Brain microvascular endothelial cell (primary cell): ENCODE results near the gene PIK3R2.

ENCODE experiments used
- DNase-seq: peaks from one replicate; pipeline ENCODE4 v3.0.0-alpha.2; 2020
- H3K27ac ChIP-seq: fragments of 250-450 bp; sonication (Bioruptor Pico); 2 replicates; pipeline ENCODE4 v1.5.1; 2020; ENCODE audit warnings: mild to moderate bottlenecking, moderate library complexity
- H3K27me3 ChIP-seq: fragments of 250-450 bp; sonication (Bioruptor Pico); replicated peaks from 2 replicates; pipeline ENCODE4 v1.5.1; 2020; ENCODE audit warnings: mild to moderate bottlenecking
- H3K36me3 ChIP-seq: fragments of 250-450 bp; sonication (Bioruptor Pico); replicated peaks from 2 replicates; pipeline ENCODE4 v1.5.1; 2020; ENCODE audit warnings: mild to moderate bottlenecking
- H3K4me3 ChIP-seq: 2 replicates; pipeline ENCODE4 v1.5.1; 2011; ENCODE audit warnings: low read depth, mild to moderate bottlenecking, control low read depth, low read length, moderate library complexity
- CTCF ChIP-seq: IDR thresholded peaks from 2 replicates; pipeline ENCODE4 v1.5.1; 2011; ENCODE audit warnings: low read depth, mild to moderate bottlenecking, moderate library complexity, low read length, control low read depth, inconsistent platforms; ENCODE audit errors: missing control alignments
- in situ Hi-C: cut with HindIII; loops from 2 replicates; pipeline ENCODE4 v1.10.0; 2017; ENCODE audit warnings: low sequenced_read_pairs, low pct_ligation_motif_present

PIK3R2 gene

GRCh38 chr19:18143902-18144301 lies 9.1 kb upstream of the PIK3R2 start:
- peaks cover 24% of the 10 kb centered on the region for H3K36me3 ChIP-seq
- no peaks in the 10 kb centered on the region for H3K27me3 ChIP-seq
- DNase-seq, result no peak
- no peak overlapping the region for H3K27ac ChIP-seq
- no peak overlapping the region for H3K4me3 ChIP-seq
- no peak for TF ChIP-seq CTCF
- in situ Hi-C loops, result no loop called here

GRCh38 chr19:18144361-18144760 lies 8.6 kb upstream of the PIK3R2 start:
- Histone ChIP-seq H3K36me3 (peaks cover 24% of the 10 kb centered on the region), H3K27ac (no peak overlapping the region), H3K4me3 (no peak overlapping the region), H3K27me3 (no peaks in the 10 kb centered on the region)
- in situ Hi-C loops, result no loop called here
- DNase-seq, result no peak
- no peak for TF ChIP-seq CTCF

GRCh38 chr19:18144906-18145305 lies 8.1 kb upstream of the PIK3R2 start:
- peaks cover 24% of the 10 kb centered on the region for H3K36me3 ChIP-seq
- no peak for DNase-seq
- in situ Hi-C loops, result no loop called here

DNA sequence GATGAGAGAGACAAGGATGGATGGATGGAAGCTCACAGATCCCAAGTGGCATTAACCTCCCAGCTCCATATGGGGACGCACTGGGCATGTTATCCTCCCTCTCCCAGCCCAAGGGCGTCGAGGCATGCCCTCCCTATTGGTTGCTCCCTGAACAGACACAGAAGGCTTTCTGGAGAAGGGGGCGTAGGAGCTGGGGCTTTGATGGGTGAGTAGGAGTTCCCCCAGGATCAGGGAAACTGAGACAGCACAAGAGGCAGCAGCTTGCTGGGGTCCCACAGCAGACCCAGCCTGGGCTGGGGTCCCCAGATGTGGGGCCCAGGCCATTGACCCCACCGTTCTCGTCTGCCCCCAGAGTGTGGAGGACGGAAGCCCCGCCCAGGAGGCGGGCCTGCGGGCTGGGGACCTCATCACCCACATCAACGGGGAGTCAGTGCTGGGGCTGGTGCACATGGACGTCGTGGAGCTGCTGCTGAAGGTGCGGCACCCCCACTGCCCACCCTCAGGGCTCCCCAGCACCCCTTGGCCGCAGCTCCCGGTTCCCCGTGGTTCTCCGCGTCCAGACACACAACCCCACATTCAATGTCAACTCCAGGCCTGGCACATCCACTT lies 7.5 kb upstream of the PIK3R2 start:
- no peak for TF ChIP-seq CTCF
- Histone ChIP-seq H3K4me3 (no peak overlapping the region), H3K27ac (no peak overlapping the region), H3K36me3 (peaks cover 24% of the 10 kb centered on the region), H3K27me3 (no peaks in the 10 kb centered on the region)
- DNase-seq, result no peak
- in situ Hi-C loops, result no loop called here

More at GRCh38 chr19:18144906-18145305, 8.1 kb upstream of the PIK3R2 start:
- TF ChIP-seq CTCF, result no peak
- H3K4me3 ChIP-seq, result no peak overlapping the region
- H3K27me3 ChIP-seq, result no peaks in the 10 kb centered on the region
- no peak overlapping the region for H3K27ac ChIP-seq

GRCh38 chr19:18147396-18147795 lies 5.6 kb upstream of the PIK3R2 start:
- in situ Hi-C loops, result no loop called here
- no peaks in the 10 kb centered on the region for H3K27me3 ChIP-seq
- no peak overlapping the region for H3K27ac ChIP-seq
- TF ChIP-seq CTCF, result no peak
- no peak overlapping the region for H3K4me3 ChIP-seq
- H3K36me3 ChIP-seq, result peaks cover 21% of the 10 kb centered on the region
- DNase-seq, result no peak

DNA sequence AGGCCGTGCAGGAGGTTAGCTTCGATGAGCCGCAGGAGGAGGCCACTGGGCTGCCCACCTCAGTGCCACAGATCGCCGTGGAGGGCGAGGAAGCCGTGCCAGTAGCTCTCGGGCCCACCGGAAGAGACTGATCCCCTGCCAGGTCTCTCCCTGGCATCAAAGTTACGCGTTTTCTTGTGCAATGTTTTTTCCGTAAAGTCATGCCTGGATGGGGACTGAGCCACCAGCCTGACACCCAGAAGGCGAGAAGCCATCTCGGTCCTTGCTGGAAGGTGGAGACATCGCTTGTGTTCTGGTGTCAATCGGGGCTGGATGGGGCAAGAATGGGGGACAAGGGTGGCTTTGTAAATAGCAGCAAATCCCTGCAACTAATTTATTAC lies 3.4 kb upstream of the PIK3R2 start:
- H3K27ac ChIP-seq, result no peak overlapping the region
- peaks cover 12% of the 10 kb centered on the region for H3K36me3 ChIP-seq
- in situ Hi-C loops, result no loop called here

More for the DNA sequence above, 3.4 kb upstream of the PIK3R2 start:
- DNase-seq, result no peak
- Histone ChIP-seq H3K4me3 (no peak overlapping the region), H3K27me3 (no peaks in the 10 kb centered on the region)
- no peak for TF ChIP-seq CTCF
